ENCODE measurements around the gene TMEM59L.

- TF ChIP-seq LEF1 (IDR thresholded peaks at IDR 0.05; ENCODE audit: borderline replicate concordance), result no peak
- no peak for TF ChIP-seq ZNF384 (IDR thresholded peaks at IDR 0.05)
- no peak for TF ChIP-seq HDGF (IDR thresholded peaks at IDR 0.05; ENCODE audit: borderline replicate concordance)
- no peak for TF ChIP-seq ELF4 (IDR thresholded peaks at IDR 0.05)
- no peak for TF ChIP-seq SP1 (IDR thresholded peaks at IDR 0.05)
- TF ChIP-seq FOXM1 (IDR thresholded peaks at IDR 0.05; ENCODE audit: borderline replicate concordance), result no peak
- TF ChIP-seq ARNT (IDR thresholded peaks at IDR 0.05), result no peak
- TF ChIP-seq BHLHE40 (IDR thresholded peaks at IDR 0.05; ENCODE audit: borderline replicate concordance), result no peak
Observed at GRCh38 chr19:18620311-18620710, 7.6 kb downstream of the TMEM59L start.
